ENCODE data around the gene CEP104. TPM values are rescaled to one million over a fixed set of nuclear protein-coding genes. Genes with fewer than 3 reads are reported as not detected.

CEP104 gene
- polyA plus RNA-seq (ENCODE audit: insufficient read length) = 19.7 TPM

GRCh38 chr1:3856923-3857790 is at the start of gene CEP104, which contains the start of gene DFFB:
CEP104 (minus strand) TSS chr1:3857211; CDS start chr1:3852407, 4,804 bp downstream.
DFFB (plus strand) TSS chr1:3857476; CDS start chr1:3857604, 128 bp downstream.
- DNase-seq (ENCODE audit: low read depth) = peak; percentile 43

- no peak for DNase-seq (ENCODE audit: low read depth)
Observed at GRCh38 chr1:3906672-3907020, 49.6 kb upstream of the CEP104 start.

DNA sequence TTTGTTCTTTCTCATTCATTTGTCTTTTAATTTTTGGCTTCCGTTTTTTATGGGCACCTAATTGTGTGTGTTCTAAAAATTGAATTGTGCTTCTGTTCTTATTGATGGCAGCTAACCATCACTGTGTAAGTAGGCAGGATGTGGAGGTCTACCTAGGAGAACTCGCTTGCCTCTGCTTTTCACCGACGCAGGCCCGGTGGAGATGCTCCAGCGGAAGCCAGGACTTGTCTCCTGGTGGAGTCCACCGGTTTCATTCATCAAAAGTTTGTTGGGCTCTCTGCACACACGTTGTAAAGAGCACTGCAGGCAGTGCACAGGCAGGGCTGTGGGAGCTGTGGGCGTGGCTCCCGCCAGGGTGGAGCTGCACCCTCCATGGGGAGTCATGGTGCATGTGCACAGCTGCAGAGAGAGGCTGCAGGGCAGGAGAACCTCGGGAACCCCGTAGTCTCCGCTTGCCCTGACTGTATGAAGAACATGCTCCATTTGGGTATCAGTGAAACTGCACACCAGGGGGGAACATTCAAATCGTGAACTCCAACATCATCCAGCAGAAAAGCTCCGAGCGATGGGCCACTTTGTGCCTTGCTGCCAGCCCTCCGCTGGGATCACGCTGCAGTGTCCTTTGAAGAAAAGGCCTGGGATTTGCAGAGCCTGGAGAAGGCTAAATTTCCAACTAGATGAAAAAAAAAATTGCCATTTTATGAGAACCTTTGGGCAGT is 49.1 kb upstream of the CEP104 start:
- no peak for DNase-seq (ENCODE audit: low read depth)

GRCh38 chr1:3905266-3905952 is 48.4 kb upstream of the CEP104 start:
- DNase-seq (ENCODE audit: low read depth) = no peak

DNA sequence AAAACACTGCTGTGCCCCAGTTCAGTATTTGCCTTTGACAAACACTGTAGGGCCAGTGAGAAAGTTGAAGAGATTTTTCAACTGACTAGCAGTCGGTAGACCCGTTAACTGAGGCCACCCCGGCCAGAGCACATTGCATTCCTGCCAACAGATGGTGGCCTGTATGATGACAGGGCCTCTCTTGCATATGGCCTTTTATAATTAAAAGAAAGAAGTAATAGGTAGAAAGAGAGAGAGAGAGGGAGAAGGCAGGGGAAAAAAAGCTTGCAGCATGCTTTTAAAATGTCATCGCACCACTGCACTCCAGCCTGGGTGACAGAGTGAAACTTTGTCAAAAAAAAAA is 47.8 kb upstream of the CEP104 start:
- DNase-seq (ENCODE audit: low read depth) = no peak

DNA sequence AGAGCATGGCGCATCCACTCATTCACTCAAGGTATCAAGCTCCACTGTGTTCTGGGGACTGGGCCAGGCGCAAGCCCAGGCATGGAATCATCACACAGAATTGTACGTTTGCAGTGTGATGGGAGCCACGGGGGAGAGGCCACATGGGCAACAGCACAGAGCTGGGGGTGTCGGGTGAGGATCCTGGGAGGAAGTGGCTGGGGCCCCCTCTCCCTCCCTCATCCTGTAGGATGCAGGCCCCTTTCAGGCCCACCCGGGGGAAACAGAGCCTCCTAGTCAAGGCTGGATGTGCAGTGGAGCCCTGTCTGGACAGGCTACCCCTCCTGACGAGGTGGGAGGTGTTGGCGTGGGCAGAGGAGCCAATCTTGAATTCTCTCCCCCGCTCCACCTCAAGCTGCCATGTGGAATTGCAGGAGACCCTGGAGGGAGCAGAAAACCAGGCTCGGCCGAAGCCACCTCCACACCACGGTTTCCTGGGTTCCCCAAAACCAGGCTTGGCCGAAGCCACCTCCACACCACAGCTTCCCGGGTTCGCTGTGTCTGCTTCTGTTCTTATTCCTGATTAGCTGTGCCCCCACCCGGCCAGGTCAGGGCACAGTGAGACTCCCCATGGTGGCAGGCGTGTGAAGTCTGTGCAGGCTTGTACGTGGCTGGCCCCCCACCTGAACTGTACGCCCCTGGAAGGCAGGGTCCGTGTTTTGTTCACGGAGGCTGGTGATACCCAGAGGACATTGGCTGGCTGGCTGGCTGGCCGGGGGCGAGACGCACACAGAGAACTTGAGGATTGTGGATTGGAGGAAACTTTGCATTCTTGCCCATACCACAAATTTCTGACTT is 47.2 kb upstream of the CEP104 start:
- no peak for DNase-seq (ENCODE audit: low read depth)

GRCh38 chr1:3903141-3904005 is 46.4 kb upstream of the CEP104 start:
- no peak for DNase-seq (ENCODE audit: low read depth)

DNA sequence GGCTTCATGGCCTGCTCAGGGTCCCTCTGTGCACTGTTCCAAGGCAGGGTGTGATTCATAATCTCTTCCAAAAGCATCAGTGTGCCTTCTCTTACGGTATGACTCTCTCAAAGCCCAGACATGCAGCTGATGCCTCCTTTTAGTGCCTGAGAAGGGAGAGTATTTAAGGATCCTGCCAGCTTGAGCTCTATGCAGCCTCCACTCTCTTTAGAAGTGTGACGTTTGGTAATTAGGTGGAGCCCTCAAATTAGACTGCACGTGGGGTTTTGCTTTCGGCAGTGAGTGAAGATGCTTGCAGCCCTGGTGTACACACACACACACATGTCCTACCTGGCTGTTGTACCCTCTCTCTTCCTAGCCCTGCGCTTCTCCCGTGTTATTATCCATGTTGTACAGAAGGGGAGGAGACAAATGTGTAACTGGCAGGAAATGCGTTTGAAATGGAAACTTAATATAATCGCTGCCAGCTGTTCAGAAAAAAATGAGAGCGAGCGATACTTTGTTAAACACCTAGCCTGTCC is 45.6 kb upstream of the CEP104 start:
- no peak for DNase-seq (ENCODE audit: low read depth)

- DNase-seq (ENCODE audit: low read depth) = no peak
Observed at GRCh38 chr1:3902111-3902511, 45.1 kb upstream of the CEP104 start.

DNA sequence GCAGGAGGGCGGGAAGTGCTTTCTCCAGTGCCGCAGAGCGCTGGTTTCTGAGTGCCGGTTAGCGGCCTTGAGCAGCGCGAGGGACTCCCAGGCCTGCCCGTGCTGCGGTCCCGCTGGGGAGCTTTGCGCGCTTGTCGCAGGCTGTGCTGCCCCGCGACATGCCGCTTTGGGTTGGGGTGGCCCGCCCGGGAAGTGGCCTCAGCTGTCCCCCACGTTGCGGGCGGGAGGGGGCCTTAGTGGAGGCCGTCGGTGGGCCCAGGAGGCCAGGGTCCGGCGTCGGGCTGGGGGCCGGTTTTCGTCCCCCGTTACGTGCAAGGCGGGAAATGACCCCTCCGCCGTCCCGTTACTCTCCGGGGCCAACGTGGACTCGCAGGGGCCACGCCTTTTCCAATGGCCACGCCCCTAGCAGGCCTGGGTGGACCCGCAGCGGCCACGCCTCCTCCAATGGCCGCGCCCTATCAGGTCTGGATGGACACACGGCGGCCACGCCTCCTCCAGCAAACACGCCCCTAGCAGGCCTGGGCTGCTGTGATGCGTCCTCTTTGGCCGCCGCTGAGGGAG is 44.0 kb upstream of the CEP104 start:
- DNase-seq (ENCODE audit: low read depth) = peak; percentile 82

DNA sequence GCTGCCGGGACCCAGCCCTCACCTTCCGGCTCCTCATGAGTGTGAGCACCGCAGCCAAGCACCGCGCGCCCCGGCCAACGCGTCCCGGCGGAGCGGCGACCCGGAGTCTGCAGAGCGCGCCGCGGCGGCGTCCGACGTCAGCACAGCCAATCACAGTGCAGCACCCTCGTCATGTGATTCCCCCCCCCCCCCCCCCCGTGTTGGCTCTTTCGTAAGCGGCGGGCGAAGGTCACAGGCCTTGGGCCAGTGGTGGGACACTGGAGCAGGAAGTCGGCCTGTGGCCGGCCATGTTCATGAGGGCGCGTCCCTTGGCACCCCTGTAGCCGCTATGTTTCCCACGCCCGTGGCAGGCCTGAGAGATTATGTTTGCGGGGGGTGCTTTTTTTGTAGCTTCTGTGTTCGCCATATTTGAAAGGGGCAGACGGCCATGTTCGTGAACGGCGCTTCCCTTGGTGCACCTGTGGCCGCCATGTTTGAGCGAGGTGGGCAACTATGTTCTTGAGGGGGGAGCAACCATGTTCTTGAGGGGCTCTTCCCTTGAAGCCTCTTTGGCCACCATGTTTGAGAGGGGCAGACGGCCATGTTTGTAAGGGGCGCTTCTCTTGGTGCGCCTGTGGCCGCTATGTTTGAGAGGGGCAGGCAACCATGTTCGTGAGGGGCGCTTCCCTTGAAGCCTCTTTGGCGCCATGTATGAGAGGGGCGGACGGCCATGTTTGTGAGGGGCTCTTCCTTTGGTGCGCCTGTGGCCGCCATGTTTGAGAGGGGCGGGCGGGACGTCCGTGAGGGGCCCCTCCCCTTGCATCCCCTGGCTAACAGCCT is 43.3 kb upstream of the CEP104 start, which contains the start of gene C1orf174:
Gene C1orf174, minus strand, starts transcription at position 123 of the 819 bp plus-strand sequence. Its CDS starts 86 bp downstream, at position 37.
- peak; percentile 93 for DNase-seq (ENCODE audit: low read depth)

- no peak for DNase-seq (ENCODE audit: low read depth)
Observed at GRCh38 chr1:3899754-3900149, 42.7 kb upstream of the CEP104 start.

DNA sequence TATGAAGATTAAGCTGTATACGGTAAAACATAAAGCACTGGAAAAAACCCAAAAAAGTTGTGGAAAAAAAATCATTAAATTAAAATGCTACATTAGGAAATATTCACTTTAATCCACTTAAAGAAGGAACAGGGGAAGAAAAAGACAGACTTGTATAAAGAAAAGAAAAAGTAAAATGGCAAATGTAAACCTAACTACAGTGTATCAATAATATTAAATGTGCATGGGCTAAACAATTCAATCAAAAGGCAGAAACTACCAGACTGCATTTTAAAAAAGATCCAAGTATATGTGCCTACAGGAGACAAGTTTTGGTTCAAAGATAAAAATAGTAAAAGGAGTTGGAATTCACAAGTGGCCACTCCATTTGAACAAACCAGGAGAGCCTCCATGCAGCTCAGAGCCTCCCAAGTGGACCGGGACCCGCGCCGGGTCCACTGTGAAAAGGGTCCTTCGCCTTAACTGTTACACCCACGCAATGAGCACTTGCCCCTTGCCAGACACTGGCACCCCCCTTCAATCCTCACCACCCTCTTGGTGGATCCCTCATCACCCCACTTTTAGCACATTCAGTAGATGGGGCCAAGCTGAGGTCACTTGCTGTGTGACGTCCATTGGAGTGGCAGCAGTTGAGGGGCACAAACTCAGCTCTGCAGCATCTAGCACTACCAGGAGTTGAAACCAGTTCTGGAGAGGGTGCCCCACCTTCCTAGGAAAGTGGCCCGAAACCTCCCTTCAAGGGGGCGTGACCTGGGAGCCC is 42.2 kb upstream of the CEP104 start:
- DNase-seq (ENCODE audit: low read depth) = no peak

DNA sequence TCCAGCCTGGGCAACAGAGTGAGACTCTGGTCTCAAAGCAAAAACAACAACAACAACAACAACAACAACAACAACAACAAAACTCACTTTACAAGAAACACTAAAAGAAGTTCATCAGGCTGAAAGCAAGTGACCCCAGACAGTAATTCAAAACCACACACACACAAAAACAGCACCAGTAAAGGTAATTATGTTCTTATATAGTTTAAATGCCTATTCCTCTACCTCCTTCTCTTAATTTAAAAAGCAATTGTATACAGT is 41.4 kb upstream of the CEP104 start:
- no peak for DNase-seq (ENCODE audit: low read depth)

GRCh38 chr1:3896396-3897000 is 39.5 kb upstream of the CEP104 start:
- DNase-seq (ENCODE audit: low read depth) = no peak

- DNase-seq (ENCODE audit: low read depth) = no peak
Observed at GRCh38 chr1:3895951-3896325, 38.9 kb upstream of the CEP104 start.

DNA sequence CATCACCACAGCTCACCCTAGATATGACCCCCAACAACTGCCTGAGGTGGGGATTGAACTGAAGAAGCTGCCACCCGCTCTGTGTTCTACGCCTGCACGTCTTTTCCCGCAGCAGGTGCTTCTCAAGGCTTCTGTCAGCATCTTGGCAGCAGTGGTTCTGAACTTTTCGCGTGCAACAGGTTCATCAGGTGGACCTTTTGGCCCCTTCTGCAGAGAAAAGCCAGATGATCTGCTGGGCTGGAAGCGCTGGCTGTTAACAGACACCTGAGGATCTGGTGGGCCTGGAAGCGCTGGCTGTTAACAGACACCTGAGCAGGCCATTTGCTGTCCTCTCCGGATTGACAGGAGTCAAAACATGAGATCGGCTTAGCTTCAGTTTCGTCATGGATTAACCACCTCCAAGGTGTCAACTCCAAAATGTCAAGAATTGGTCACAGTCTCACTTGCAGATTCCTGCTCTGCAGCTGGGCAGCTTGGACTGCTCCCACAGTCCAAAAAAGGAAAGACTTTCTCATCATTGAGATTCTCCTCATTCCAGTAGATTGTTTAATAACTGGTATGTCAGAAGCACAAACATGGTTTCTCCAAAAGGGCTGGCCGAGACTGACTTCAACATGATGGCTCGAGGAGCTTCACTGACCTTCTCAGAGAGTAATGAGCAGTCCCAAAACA is 38.4 kb upstream of the CEP104 start:
- no peak for DNase-seq (ENCODE audit: low read depth)

Data from forelimb muscle (tissue), 1 donor.